Endothelial cell of umbilical vein (primary cell): ENCODE measurements around the gene SLC30A4.

Experiments used
- POLR2AphosphoS5 ChIP-seq: IDR thresholded peaks from 2 replicates; pipeline ENCODE4 v1.6.1; 2012; ENCODE audit warnings: low read depth, mild to moderate bottlenecking, control low read depth, low read length, moderate library complexity; ENCODE audit not compliant: insufficient read depth
- TF ChIP-seq, protein P1 (sequence below), 2 donors: IDR thresholded peaks; 1 replicate in 1 of 2; 2 replicates in 1 of 2; pipeline ENCODE4 v1.5.1; 2011; ENCODE audit warnings: low read length in 2 of 2, mild to moderate bottlenecking in 2 of 2, moderate library complexity in 2 of 2, control low read depth in 1 of 2, inconsistent platforms in 1 of 2, low read depth in 1 of 2; ENCODE audit not compliant: insufficient read depth in 1 of 2; ENCODE audit errors: extremely low read depth in 1 of 2

DNA sequence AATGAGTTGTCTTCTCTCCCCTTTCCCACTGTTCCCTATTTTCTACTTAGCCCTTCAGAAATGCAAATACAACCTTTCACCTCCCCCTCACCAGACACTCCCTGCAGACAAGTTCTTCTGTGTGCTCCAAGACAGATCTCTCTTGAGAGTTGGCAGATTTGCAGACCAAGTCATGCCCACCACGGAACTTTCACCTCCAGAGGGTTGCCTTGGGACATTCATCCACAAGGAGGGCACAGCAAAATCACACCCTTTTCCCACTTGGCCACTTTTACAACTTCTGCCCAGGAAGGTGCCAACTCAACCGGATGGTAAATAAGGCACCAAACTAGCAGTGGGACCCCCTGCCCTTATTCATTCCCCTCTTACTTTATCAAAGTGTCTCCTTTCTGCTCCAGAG is 53.5 kb downstream of the SLC30A4 start:
- TF ChIP-seq, protein P1, sequence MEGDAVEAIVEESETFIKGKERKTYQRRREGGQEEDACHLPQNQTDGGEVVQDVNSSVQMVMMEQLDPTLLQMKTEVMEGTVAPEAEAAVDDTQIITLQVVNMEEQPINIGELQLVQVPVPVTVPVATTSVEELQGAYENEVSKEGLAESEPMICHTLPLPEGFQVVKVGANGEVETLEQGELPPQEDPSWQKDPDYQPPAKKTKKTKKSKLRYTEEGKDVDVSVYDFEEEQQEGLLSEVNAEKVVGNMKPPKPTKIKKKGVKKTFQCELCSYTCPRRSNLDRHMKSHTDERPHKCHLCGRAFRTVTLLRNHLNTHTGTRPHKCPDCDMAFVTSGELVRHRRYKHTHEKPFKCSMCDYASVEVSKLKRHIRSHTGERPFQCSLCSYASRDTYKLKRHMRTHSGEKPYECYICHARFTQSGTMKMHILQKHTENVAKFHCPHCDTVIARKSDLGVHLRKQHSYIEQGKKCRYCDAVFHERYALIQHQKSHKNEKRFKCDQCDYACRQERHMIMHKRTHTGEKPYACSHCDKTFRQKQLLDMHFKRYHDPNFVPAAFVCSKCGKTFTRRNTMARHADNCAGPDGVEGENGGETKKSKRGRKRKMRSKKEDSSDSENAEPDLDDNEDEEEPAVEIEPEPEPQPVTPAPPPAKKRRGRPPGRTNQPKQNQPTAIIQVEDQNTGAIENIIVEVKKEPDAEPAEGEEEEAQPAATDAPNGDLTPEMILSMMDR (IDR thresholded peaks at IDR 0.05; ENCODE audit: extremely low read depth in 1 of 2, insufficient read depth in 1 of 2, low read depth in 1 of 2, low read length in 2 of 2), result no peak
- no peak for TF ChIP-seq POLR2AphosphoS5
